Smooth muscle cell (in vitro differentiated cells): ENCODE data around the gene CACNA1C. TPM values are rescaled to one million over a fixed set of nuclear protein-coding genes. Genes with fewer than 3 reads are reported as not detected.

Source experiments
- DNase-seq: peaks from one replicate; lab custom pipeline; 2025; ENCODE audit not compliant: unreplicated experiment; lab: John Stamatoyannopoulos, UW
- H2AFZ ChIP-seq: fragments of 200-600 bp; sonication (generic); 2 replicates; pipeline ENCODE4 v1.6.0; 2016; ENCODE audit warnings: antibody characterized with exemption, low read depth, mild to moderate bottlenecking
- H3F3A ChIP-seq: fragments of 200-600 bp; sonication (generic); 2 replicates; pipeline ENCODE4 v1.6.0; 2017; ENCODE audit warnings: antibody characterized with exemption, low read depth
- H3K27ac ChIP-seq: fragments of 200-600 bp; sonication (generic); 2 replicates; pipeline ENCODE4 v1.5.1; 2016; ENCODE audit warnings: low read depth, mild to moderate bottlenecking
- H3K27me3 ChIP-seq: fragments of 200-600 bp; sonication (generic); 2 replicates; pipeline ENCODE4 v1.6.1; 2016; ENCODE audit warnings: low read depth, mild to moderate bottlenecking
- H3K36me3 ChIP-seq: fragments of 200-600 bp; sonication (generic); 2 replicates; pipeline ENCODE4 v1.5.1; 2016; ENCODE audit warnings: low read depth
- H3K4me1 ChIP-seq: fragments of 200-600 bp; sonication (generic); 2 replicates; pipeline ENCODE4 v1.5.1; 2016; ENCODE audit warnings: low read depth
- H3K4me2 ChIP-seq: fragments of 200-600 bp; sonication (generic); 2 replicates; pipeline ENCODE4 v1.6.0; 2016; ENCODE audit warnings: mild to moderate bottlenecking
- H3K4me3 ChIP-seq: fragments of 200-600 bp; sonication (generic); 2 replicates; pipeline ENCODE4 v1.5.1; 2016; ENCODE audit warnings: mild to moderate bottlenecking
- H3K79me2 ChIP-seq: fragments of 200-600 bp; sonication (generic); 2 replicates; pipeline ENCODE4 v1.6.0; 2016; ENCODE audit warnings: low read depth, mild to moderate bottlenecking
- H3K9ac ChIP-seq: fragments of 200-600 bp; sonication (generic); 2 replicates; pipeline ENCODE4 v1.6.0; 2016; ENCODE audit warnings: low read depth
- H3K9me3 ChIP-seq: fragments of 200-600 bp; sonication (generic); replicated peaks from 2 replicates; pipeline ENCODE4 v1.5.1; 2016; ENCODE audit warnings: low read depth
- H4K20me1 ChIP-seq: fragments of 200-600 bp; sonication (generic); 2 replicates; pipeline ENCODE4 v1.6.0; 2016; ENCODE audit warnings: low read depth
- CTCF ChIP-seq: fragments of 200-600 bp; sonication (generic); IDR thresholded peaks from 2 replicates; pipeline ENCODE4 v1.5.1; 2017; ENCODE audit warnings: borderline replicate concordance, mild to moderate bottlenecking, antibody characterized with exemption; ENCODE audit not compliant: insufficient read depth, poor library complexity, severe bottlenecking
- WGBS: methylation state at CpG from one replicate; pipeline ENCODE4 v1.1.7; 2016; ENCODE audit warnings: low lambda C conversion rate; 5-methylcytosine and 5-hydroxymethylcytosine counted together
- polyA plus RNA-seq: library from polyadenylated mRNA; unstranded; fragments of >200 nt; fragmentation: Nextera tagmentation; extraction: Ambion mirVana; gene quantifications from 2 replicates; pipeline ENCODE4 v1.2.1, GENCODE V29; 2016
- total RNA-seq: library from RNA; depleted of rRNA; stranded (reverse); fragments of >200 nt; gene quantifications from 2 replicates; pipeline ENCODE4 v1.2.3, GENCODE V29; 2014

CACNA1C gene
- total and polyA plus RNA-seq, 2 experiments from 2014 or later: 1.6 to 4.5 TPM

- Histone ChIP-seq H3K79me2 (no peaks in the 10 kb centered on the region), H3K4me2 (no peak overlapping the region)
- TF ChIP-seq CTCF: no peak
Observed at GRCh38 chr12:2169940-2170339, 117.2 kb downstream of the CACNA1C start.

GRCh38 chr12:2170376-2170775, 117.6 kb downstream of the CACNA1C start:
- peaks cover 13% of the 10 kb centered on the region for H3K4me1 ChIP-seq
- no peaks in the 10 kb centered on the region for H3K27me3 ChIP-seq
- H3K36me3 ChIP-seq: no peaks in the 10 kb centered on the region
- H2AFZ ChIP-seq: no peak overlapping the region
- no peak for DNase-seq
- H4K20me1 ChIP-seq: no peaks in the 10 kb centered on the region
- no peaks in the 10 kb centered on the region for H3K79me2 ChIP-seq
- TF ChIP-seq CTCF: no peak
- H3K9me3 ChIP-seq: no peaks in the 10 kb centered on the region
- 91% methylated on average over 1 of the region's 1 CpG for WGBS
- no peak overlapping the region for H3K27ac ChIP-seq
- no peak overlapping the region for H3K4me2 ChIP-seq
- H3K4me3 ChIP-seq: no peak overlapping the region
- H3F3A ChIP-seq: peaks cover 5% of the 10 kb centered on the region
- H3K9ac ChIP-seq: no peak overlapping the region

More at GRCh38 chr12:2169940-2170339, 117.2 kb downstream of the CACNA1C start:
- Histone ChIP-seq H3K4me1 (peaks cover 13% of the 10 kb centered on the region), H2AFZ (no peak overlapping the region), H3K27me3 (no peaks in the 10 kb centered on the region), H4K20me1 (no peaks in the 10 kb centered on the region), H3K27ac (no peak overlapping the region), H3K9ac (no peak overlapping the region), H3F3A (peaks cover 5% of the 10 kb centered on the region), H3K9me3 (no peaks in the 10 kb centered on the region), H3K4me3 (no peak overlapping the region), H3K36me3 (no peaks in the 10 kb centered on the region)
- WGBS: 89% methylated on average over 2 of the region's 2 CpGs
- no peak for DNase-seq

- no peak for DNase-seq
- Histone ChIP-seq H3K4me3 (no peak overlapping the region), H3K27ac (no peak overlapping the region), H3K9ac (no peak overlapping the region), H3K4me1 (peaks cover 13% of the 10 kb centered on the region), H4K20me1 (no peaks in the 10 kb centered on the region), H3K36me3 (no peaks in the 10 kb centered on the region), H3K27me3 (no peaks in the 10 kb centered on the region), H3K9me3 (no peaks in the 10 kb centered on the region), H3F3A (peaks cover 5% of the 10 kb centered on the region), H2AFZ (peak overlapping the region; percentile 18), H3K4me2 (peak overlapping the region; percentile 59), H3K79me2 (no peaks in the 10 kb centered on the region)
- TF ChIP-seq CTCF: no peak
- 75% methylated on average over 11 of the region's 11 CpGs for WGBS
Observed at GRCh38 chr12:2171672-2172426, 119.1 kb downstream of the CACNA1C start.
